HL-60 (cell line): Measurements from ENCODE around the gene ALG8.

Experiments used
- DNase-seq, 2 experiments: peaks; one replicate each; pipeline ENCODE4 v3.0.0-alpha.2; 2010 to 2020; ENCODE audit warnings: low read depth in 1 of 2, low spot score in 1 of 2
- H3K27ac ChIP-seq: fragments of 250-450 bp; sonication (Bioruptor Pico); replicated peaks from 2 replicates; pipeline ENCODE4 v1.5.1; 2020; ENCODE audit warnings: mild to moderate bottlenecking, moderate library complexity
- H3K27me3 ChIP-seq: fragments of 250-450 bp; sonication (Bioruptor Pico); 2 replicates; pipeline ENCODE4 v1.5.1; 2021; ENCODE audit warnings: mild to moderate bottlenecking, moderate library complexity; ENCODE audit not compliant: insufficient read depth, poor library complexity, severe bottlenecking
- H3K4me3 ChIP-seq: replicated peaks from 2 replicates; pipeline ENCODE4 v1.5.1; 2011; ENCODE audit warnings: mild to moderate bottlenecking, control low read depth, low read length; ENCODE audit not compliant: insufficient read depth
- GABPA ChIP-seq: IDR thresholded peaks from 2 replicates; pipeline ENCODE4 v1.6.1; 2012; ENCODE audit warnings: low read depth
- POLR2AphosphoS5 ChIP-seq: IDR thresholded peaks from 2 replicates; pipeline ENCODE4 v1.6.1; 2012; ENCODE audit warnings: low read depth
- SPI1 ChIP-seq: IDR thresholded peaks from 2 replicates; pipeline ENCODE4 v1.6.1; 2012; ENCODE audit warnings: low read depth, mild to moderate bottlenecking, borderline replicate concordance
- TF ChIP-seq, protein P1 (sequence below): IDR thresholded peaks from one replicate; pipeline ENCODE4 v1.5.1; 2011; ENCODE audit warnings: low read length, control low read depth, inconsistent platforms; ENCODE audit not compliant: insufficient read depth
- TF ChIP-seq, protein P2 (sequence below): IDR thresholded peaks from 2 replicates; pipeline ENCODE4 v1.6.1; 2012; ENCODE audit warnings: low read depth; ENCODE audit not compliant: insufficient replicate concordance

The ALG8 gene

DNA sequence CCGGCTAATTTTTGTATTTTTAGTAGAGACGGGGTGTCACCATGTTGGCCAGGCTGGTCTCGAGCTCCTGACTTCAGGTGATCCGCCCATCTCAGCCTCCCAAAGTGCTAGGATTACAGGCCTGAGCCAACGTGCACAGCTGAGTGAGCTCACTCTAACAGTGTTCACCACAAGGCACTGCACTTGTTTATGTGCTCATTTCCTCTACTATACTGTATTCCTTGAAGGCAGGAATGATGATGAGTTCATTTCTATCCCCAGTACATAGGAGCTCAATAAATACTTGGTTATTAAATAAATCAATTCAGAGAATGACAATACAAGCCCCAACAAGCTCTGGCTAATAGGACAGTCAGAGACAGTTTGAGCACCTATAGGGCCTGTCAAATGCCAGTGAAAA lies 29.1 kb downstream of the ALG8 start:
- no peak for DNase-seq
- Histone ChIP-seq H3K27ac (no peak overlapping the region), H3K27me3 (no peaks in the 10 kb centered on the region), H3K4me3 (no peak overlapping the region)
- no peak for TF ChIP-seq GABPA
- TF ChIP-seq SPI1 = no peak
- TF ChIP-seq POLR2AphosphoS5 = no peak
- TF ChIP-seq, protein P1, sequence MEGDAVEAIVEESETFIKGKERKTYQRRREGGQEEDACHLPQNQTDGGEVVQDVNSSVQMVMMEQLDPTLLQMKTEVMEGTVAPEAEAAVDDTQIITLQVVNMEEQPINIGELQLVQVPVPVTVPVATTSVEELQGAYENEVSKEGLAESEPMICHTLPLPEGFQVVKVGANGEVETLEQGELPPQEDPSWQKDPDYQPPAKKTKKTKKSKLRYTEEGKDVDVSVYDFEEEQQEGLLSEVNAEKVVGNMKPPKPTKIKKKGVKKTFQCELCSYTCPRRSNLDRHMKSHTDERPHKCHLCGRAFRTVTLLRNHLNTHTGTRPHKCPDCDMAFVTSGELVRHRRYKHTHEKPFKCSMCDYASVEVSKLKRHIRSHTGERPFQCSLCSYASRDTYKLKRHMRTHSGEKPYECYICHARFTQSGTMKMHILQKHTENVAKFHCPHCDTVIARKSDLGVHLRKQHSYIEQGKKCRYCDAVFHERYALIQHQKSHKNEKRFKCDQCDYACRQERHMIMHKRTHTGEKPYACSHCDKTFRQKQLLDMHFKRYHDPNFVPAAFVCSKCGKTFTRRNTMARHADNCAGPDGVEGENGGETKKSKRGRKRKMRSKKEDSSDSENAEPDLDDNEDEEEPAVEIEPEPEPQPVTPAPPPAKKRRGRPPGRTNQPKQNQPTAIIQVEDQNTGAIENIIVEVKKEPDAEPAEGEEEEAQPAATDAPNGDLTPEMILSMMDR = no peak
- TF ChIP-seq, protein P2, sequence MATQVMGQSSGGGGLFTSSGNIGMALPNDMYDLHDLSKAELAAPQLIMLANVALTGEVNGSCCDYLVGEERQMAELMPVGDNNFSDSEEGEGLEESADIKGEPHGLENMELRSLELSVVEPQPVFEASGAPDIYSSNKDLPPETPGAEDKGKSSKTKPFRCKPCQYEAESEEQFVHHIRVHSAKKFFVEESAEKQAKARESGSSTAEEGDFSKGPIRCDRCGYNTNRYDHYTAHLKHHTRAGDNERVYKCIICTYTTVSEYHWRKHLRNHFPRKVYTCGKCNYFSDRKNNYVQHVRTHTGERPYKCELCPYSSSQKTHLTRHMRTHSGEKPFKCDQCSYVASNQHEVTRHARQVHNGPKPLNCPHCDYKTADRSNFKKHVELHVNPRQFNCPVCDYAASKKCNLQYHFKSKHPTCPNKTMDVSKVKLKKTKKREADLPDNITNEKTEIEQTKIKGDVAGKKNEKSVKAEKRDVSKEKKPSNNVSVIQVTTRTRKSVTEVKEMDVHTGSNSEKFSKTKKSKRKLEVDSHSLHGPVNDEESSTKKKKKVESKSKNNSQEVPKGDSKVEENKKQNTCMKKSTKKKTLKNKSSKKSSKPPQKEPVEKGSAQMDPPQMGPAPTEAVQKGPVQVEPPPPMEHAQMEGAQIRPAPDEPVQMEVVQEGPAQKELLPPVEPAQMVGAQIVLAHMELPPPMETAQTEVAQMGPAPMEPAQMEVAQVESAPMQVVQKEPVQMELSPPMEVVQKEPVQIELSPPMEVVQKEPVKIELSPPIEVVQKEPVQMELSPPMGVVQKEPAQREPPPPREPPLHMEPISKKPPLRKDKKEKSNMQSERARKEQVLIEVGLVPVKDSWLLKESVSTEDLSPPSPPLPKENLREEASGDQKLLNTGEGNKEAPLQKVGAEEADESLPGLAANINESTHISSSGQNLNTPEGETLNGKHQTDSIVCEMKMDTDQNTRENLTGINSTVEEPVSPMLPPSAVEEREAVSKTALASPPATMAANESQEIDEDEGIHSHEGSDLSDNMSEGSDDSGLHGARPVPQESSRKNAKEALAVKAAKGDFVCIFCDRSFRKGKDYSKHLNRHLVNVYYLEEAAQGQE = no peak

DNA sequence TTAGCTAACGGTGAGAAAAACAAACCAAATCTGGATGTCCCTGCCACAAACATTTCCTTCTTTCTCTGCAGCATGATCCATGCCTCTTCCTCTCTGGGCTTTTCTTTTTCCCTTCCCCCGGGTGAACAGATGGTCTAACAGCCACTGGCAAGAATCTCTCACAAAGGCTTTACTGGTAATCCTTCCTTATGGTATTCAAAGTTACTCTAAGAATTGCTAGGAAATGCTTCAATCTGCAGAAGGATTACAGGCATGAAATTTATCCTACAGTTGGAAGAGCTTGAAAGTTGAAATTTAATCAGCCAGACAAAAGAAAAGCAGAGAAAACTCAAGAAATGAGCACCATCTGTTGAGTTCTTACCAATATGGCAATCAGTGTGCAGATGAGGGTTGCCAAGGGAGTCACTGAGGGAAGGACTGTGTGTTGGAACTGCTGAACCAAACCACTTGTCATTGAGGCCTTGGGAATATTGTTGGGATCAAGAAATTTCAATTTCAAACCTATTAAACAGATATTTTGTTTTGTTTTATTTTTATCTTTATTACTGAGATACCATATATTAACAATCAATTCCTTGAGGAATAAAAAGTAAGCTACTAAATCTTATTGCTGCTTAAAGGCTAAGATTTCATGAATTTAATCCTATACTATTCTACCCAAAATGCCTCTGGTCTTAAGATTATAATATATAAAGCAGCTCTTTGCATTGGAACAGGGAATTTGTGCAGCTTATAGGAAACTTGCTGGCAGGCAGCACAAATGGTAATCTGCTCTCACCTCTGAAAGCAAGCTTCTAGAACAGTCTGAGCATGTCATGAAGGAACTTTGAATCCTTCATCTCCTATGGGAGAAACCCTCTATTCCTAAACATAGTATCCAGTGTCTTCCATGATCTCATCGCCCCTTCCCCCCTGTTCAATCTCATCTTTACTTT lies 30.1 kb downstream of the ALG8 start:
- TF ChIP-seq, protein P1 = no peak
- TF ChIP-seq, protein P2 = no peak
- TF ChIP-seq SPI1 = no peak
- TF ChIP-seq GABPA = no peak
- TF ChIP-seq POLR2AphosphoS5 = no peak
- no peak overlapping the region for H3K27ac ChIP-seq
- DNase-seq = no peak
- H3K4me3 ChIP-seq = no peak overlapping the region
- no peaks in the 10 kb centered on the region for H3K27me3 ChIP-seq

DNA sequence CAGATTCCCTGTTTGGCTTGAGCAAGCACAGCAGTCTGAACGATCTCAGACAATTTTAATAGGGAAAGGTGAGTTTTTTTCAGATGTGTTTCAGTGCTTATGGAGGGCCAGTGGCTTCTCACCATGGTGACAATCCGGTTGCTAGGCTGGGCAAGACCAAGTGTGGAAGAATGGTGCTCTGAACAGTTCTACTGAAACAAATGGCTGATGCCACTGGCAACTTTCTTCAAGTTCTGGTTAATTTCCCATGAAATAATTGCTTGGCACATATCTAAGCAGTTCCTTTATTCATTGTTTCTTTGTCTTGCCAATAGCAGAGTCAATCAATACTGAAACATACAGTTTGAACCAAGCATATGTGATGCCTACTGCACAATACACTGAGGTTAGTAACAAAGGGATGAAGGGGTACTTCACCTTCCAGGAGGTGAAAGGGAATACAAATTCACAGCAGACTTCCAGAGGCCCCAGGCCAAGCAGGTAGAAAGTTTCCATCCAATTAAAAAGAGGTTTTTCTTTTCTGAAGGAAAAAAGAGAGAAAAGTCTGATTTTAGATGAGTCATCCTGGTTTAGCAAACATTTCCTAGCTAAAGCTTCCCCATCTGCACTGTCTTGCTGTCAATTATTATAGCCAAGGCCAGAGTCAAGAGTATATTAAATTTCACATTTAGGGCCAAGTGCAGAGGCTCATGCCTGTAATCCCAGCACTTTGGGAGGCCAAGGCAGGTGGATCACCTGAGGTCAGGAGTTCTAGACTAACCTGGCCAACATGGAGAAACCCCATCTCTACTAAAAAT lies 38.6 kb downstream of the ALG8 start:
- no peak overlapping the region for H3K27ac ChIP-seq
- TF ChIP-seq POLR2AphosphoS5 (no peak), SPI1 (no peak), GABPA (no peak)
- TF ChIP-seq, protein P2 = no peak
- TF ChIP-seq, protein P1 = no peak
- DNase-seq = no peak

More for the DNA sequence above, 38.6 kb downstream of the ALG8 start:
- Histone ChIP-seq H3K4me3 (no peak overlapping the region), H3K27me3 (no peaks in the 10 kb centered on the region)
